Tibial artery (tissue), 4 donors: ENCODE data around the gene IGSF9B.

Source experiments
- DNase-seq, 2 donors: peaks; one replicate each; pipeline ENCODE4 v3.0.0-alpha.2; 2019
- H3K27ac ChIP-seq, 2 donors: fragments of 200-600 bp; sonication (generic) in 1 of 2; 1 replicate in 1 of 2; 2 replicates in 1 of 2; pipeline ENCODE4 v1.5.1; 2018 to 2019; ENCODE audit warnings: mild to moderate bottlenecking in 1 of 2
- H3K27me3 ChIP-seq, 2 donors: fragments of 200-600 bp; sonication (generic) in 1 of 2; one replicate each; pipeline versions ENCODE4 v1.5.1 to v1.6.0; 2016 to 2019
- H3K36me3 ChIP-seq, 3 donors: fragments of 200-600 bp; sonication (generic) in 2 of 3; one replicate each; pipeline ENCODE4 v1.5.1; 2016 to 2019; ENCODE audit warnings: mild to moderate bottlenecking in 2 of 3
- H3K4me1 ChIP-seq, 4 donors: fragments of 200-600 bp; sonication (generic) in 2 of 4; 1 replicate in 3 of 4; 2 replicates in 1 of 4; pipeline ENCODE4 v1.5.1; 2016 to 2019
- H3K4me3 ChIP-seq, 2 donors: fragments of 200-600 bp; sonication (generic) in 1 of 2; 1 replicate in 1 of 2; 2 replicates in 1 of 2; pipeline ENCODE4 v1.5.1; 2018 to 2019; ENCODE audit warnings: mild to moderate bottlenecking in 2 of 2
- H3K9me3 ChIP-seq, 3 donors: fragments of 200-600 bp; sonication (generic) in 1 of 3; one replicate each; pipeline ENCODE4 v1.5.1; 2016 to 2019
- CTCF ChIP-seq, 2 experiments: fragments of 200-600 bp in 1 of 2; fragments of 450-650 bp in 1 of 2; IDR thresholded peaks; one replicate each; pipeline ENCODE4 v1.5.1; 2017 to 2019; ENCODE audit warnings: antibody characterized with exemption in 2 of 2, mild to moderate bottlenecking in 1 of 2, moderate library complexity in 1 of 2
- intact Hi-C: fragments of 100-400 bp; cut with DNase I; formaldehyde crosslinking; loops from one replicate; pipeline ENCODE4 v1.15.0; 2023; ENCODE audit warnings: low total_unique reads

IGSF9B gene

GRCh38 chr11:133919330-133920108 is 37.2 kb downstream of the IGSF9B start:
- Histone ChIP-seq H3K9me3 (no peaks in the 10 kb centered on the region), H3K36me3 (peaks cover 39 to 98% (median 74%) of the 10 kb centered on the region in 3 donors), H3K4me1 (peaks cover 0 to 8% (median 0%) of the 10 kb centered on the region in 4 donors), H3K4me3 (no peak overlapping the region), H3K27me3 (no peaks in the 10 kb centered on the region), H3K27ac (no peak overlapping the region)
- no peak for TF ChIP-seq CTCF (IDR thresholded peaks at IDR 0.05)
- intact Hi-C loops: no loop called here
- no peak for DNase-seq

- Histone ChIP-seq H3K9me3 (no peaks in the 10 kb centered on the region), H3K4me1 (peaks cover 0 to 8% (median 0%) of the 10 kb centered on the region in 4 donors), H3K27me3 (no peaks in the 10 kb centered on the region), H3K27ac (no peak overlapping the region), H3K36me3 (peaks cover 39 to 98% (median 68%) of the 10 kb centered on the region in 3 donors), H3K4me3 (no peak overlapping the region)
- TF ChIP-seq CTCF (IDR thresholded peaks at IDR 0.05): no peak
- intact Hi-C loops: no loop called here
- no peak for DNase-seq
Measured at GRCh38 chr11:133918608-133919260, 38.0 kb downstream of the IGSF9B start.

- H3K36me3 ChIP-seq: peaks cover 36 to 98% (median 74%) of the 10 kb centered on the region in 3 donors
- no peaks in the 10 kb centered on the region for H3K9me3 ChIP-seq
- peaks cover 0 to 8% (median 0%) of the 10 kb centered on the region in 4 donors for H3K4me1 ChIP-seq
- TF ChIP-seq CTCF (IDR thresholded peaks at IDR 0.05): no peak
- no peaks in the 10 kb centered on the region for H3K27me3 ChIP-seq
- DNase-seq: no peak
- intact Hi-C loops: no loop called here
- H3K27ac ChIP-seq: no peak overlapping the region
- H3K4me3 ChIP-seq: no peak overlapping the region
Measured at GRCh38 chr11:133917921-133918607, 38.7 kb downstream of the IGSF9B start.

GRCh38 chr11:133916784-133917440 is 39.9 kb downstream of the IGSF9B start:
- intact Hi-C loops: no loop called here
- H3K27ac ChIP-seq: no peak overlapping the region
- peaks cover 0 to 8% (median 0%) of the 10 kb centered on the region in 4 donors for H3K4me1 ChIP-seq
- H3K9me3 ChIP-seq: no peaks in the 10 kb centered on the region
- no peak for DNase-seq
- peaks cover 44 to 98% (median 75%) of the 10 kb centered on the region in 3 donors for H3K36me3 ChIP-seq
- TF ChIP-seq CTCF (IDR thresholded peaks at IDR 0.05): no peak
- no peak overlapping the region for H3K4me3 ChIP-seq
- no peaks in the 10 kb centered on the region for H3K27me3 ChIP-seq

- H3K4me1 ChIP-seq: peaks cover 0 to 8% (median 0%) of the 10 kb centered on the region in 4 donors
- no peaks in the 10 kb centered on the region for H3K9me3 ChIP-seq
- H3K27ac ChIP-seq: no peak overlapping the region
- peaks cover 53 to 99% (median 66%) of the 10 kb centered on the region in 3 donors for H3K36me3 ChIP-seq
- DNase-seq: no peak
- no peaks in the 10 kb centered on the region for H3K27me3 ChIP-seq
- H3K4me3 ChIP-seq: no peak overlapping the region
- no peak for TF ChIP-seq CTCF (IDR thresholded peaks at IDR 0.05)
- intact Hi-C loops: no loop called here
Measured at GRCh38 chr11:133913761-133914160, 43.0 kb downstream of the IGSF9B start.
